Measurements from ENCODE around the gene AXL. TPM values are rescaled to one million over a fixed set of nuclear protein-coding genes. Genes with fewer than 3 reads are reported as not detected.

The AXL gene
- total and polyA plus RNA-seq, 2 of the 13 experiments (the other 11 are each of a cell fraction or from before 2014, with no cell fraction given): 0.71 to 5.9 TPM

- BruUV-seq (replicated peaks): no TSS peak
- Histone ChIP-seq H4K20me1 (ENCODE audit: insufficient read depth, low read length) (no peaks in the 10 kb centered on the region), H3K36me3 (replicated peaks in 1 of 2; ENCODE audit: control insufficient read depth in 1 of 2, insufficient read depth in 2 of 2, low read length in 2 of 2) (no peaks in the 10 kb centered on the region; a peak in 2 of 5 replicates), H3K4me2 (ENCODE audit: low read depth, low read length) (no peak overlapping the region), H3K9me3 (ENCODE audit: low read length) (no peaks in the 10 kb centered on the region), H3K9ac (ENCODE audit: insufficient read depth, low read depth, low read length) (no peak overlapping the region), H3K27me3 (ENCODE audit: control insufficient read depth in 1 of 2, insufficient read depth in 2 of 2, low read length in 2 of 2) (no peaks in the 10 kb centered on the region), H3K79me2 (ENCODE audit: insufficient read depth, low read length) (no peaks in the 10 kb centered on the region), H3K27ac (ENCODE audit: extremely low read length, insufficient read depth, low read length) (no peak overlapping the region), H3K4me1 (ENCODE audit: insufficient read depth, low read length) (no peaks in the 10 kb centered on the region), H2AFZ (ENCODE audit: low read length) (no peak overlapping the region), H3K4me3 (replicated peaks in 1 of 3; ENCODE audit: insufficient read depth in 1 of 3, low read depth in 2 of 3, low read length in 3 of 3) (no peak overlapping the region)
- 87% methylated on average over 7 of the region's 18 CpGs for WGBS (ENCODE audit: low lambda C conversion rate)
- ATAC-seq (no peak), FAIRE-seq (no peak), DNase-seq (ENCODE audit: low spot score) (no peak)
- TF ChIP-seq PRDM4 (CRISPR knock-in tag; IDR thresholded peaks at IDR 0.05; ENCODE audit: borderline replicate concordance) (no peak), KAT8 (CRISPR knock-in tag; IDR thresholded peaks at IDR 0.05) (no peak), ZNF672 (CRISPR knock-in tag; IDR thresholded peaks at IDR 0.05) (no peak), NR3C1 (CRISPR knock-in tag; IDR thresholded peaks at IDR 0.05) (no peak), ARNT (IDR thresholded peaks at IDR 0.05) (no peak), MATR3 (CRISPR knock-in tag; IDR thresholded peaks at IDR 0.05) (no peak), TCF12 (IDR thresholded peaks at IDR 0.05) (no peak), TCF12 (CRISPR knock-in tag; IDR thresholded peaks at IDR 0.05) (no peak), ZNF335 (CRISPR knock-in tag; IDR thresholded peaks at IDR 0.05) (no peak), MBNL3 (CRISPR knock-in tag; conservative IDR thresholded peaks at IDR 0.05) (no peak), ZNF883 (CRISPR knock-in tag; IDR thresholded peaks at IDR 0.05; ENCODE audit: not compliant biosample characterization) (no peak)
- POLR2A ChIA-PET: interaction anchor here (3.0 kb wide), 1 partner anchor 60 kb away, joined by 40 read pairs; the partner anchor contains the start of gene HNRNPUL1
- CTCF ChIA-PET (ENCODE audit: low intra/inter-chr PET ratio, low total read pairs): interaction anchor here (4.6 kb wide), 1 partner anchor 59 kb away, joined by 55 read pairs; no protein-coding TSS in a partner anchor
- intact Hi-C loops (cut with micrococcal nuclease; ENCODE audit: unreplicated experiment) (no loop called here), in situ Hi-C loops (cut with HindIII; ENCODE audit: extremely low pct_ligation_motif_present, low pct_unique_long_range_greater_than_20kb) (loop anchor here (5.0 kb wide), 1 partner anchor 59 kb away; the partner anchor contains the start of gene HNRNPUL1)
These were observed 15.7 kb upstream of the AXL start for GRCh38 chr19:41203371-41203770.

All from HepG2 (cell line).